ENCODE measurements around the gene CYP11A1. TPM values are rescaled to one million over a fixed set of nuclear protein-coding genes. Genes with fewer than 3 reads are reported as not detected.

Gene CYP11A1
- total RNA-seq, 6 donors from 2014 or later = 0.91 to 8.4 (median 1.1) TPM; not detected in 1

GRCh38 chr15:74410502-74410901 lies 43.1 kb upstream of the CYP11A1 start:
- Histone ChIP-seq H3K36me3 (peaks cover 0 to 26% (median 11%) of the 10 kb centered on the region in 4 donors), H3K27ac (no peak overlapping the region), H3K4me1 (no peaks in the 10 kb centered on the region), H3K27me3 (no peaks in the 10 kb centered on the region), H3K4me3 (no peak overlapping the region), H3K9me3 (no peaks in the 10 kb centered on the region)
- TF ChIP-seq POLR2A (IDR thresholded peaks at IDR 0.05) (no peak), EP300 (IDR thresholded peaks at IDR 0.05) (no peak), POLR2AphosphoS5 (IDR thresholded peaks at IDR 0.05) (no peak)
- TF ChIP-seq, protein P1, sequence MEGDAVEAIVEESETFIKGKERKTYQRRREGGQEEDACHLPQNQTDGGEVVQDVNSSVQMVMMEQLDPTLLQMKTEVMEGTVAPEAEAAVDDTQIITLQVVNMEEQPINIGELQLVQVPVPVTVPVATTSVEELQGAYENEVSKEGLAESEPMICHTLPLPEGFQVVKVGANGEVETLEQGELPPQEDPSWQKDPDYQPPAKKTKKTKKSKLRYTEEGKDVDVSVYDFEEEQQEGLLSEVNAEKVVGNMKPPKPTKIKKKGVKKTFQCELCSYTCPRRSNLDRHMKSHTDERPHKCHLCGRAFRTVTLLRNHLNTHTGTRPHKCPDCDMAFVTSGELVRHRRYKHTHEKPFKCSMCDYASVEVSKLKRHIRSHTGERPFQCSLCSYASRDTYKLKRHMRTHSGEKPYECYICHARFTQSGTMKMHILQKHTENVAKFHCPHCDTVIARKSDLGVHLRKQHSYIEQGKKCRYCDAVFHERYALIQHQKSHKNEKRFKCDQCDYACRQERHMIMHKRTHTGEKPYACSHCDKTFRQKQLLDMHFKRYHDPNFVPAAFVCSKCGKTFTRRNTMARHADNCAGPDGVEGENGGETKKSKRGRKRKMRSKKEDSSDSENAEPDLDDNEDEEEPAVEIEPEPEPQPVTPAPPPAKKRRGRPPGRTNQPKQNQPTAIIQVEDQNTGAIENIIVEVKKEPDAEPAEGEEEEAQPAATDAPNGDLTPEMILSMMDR (IDR thresholded peaks at IDR 0.05) = no peak
- DNase-seq = peak in 1 of 2 donors; percentile 63
- 92 to 94% methylated on average over 5 to 11 of the region's 18 CpGs for WGBS, 2 donors
- ATAC-seq (ENCODE audit: low FRiP score in 2 of 2) = no peak

GRCh38 chr15:74409225-74409624 lies 41.8 kb upstream of the CYP11A1 start:
- Histone ChIP-seq H3K4me1 (no peaks in the 10 kb centered on the region), H3K36me3 (peaks cover 0 to 22% (median 7%) of the 10 kb centered on the region in 4 donors), H3K27ac (no peak overlapping the region), H3K9me3 (no peaks in the 10 kb centered on the region), H3K4me3 (no peak overlapping the region), H3K27me3 (no peaks in the 10 kb centered on the region)
- TF ChIP-seq POLR2AphosphoS5 (IDR thresholded peaks at IDR 0.05) (no peak), POLR2A (IDR thresholded peaks at IDR 0.05) (no peak), EP300 (IDR thresholded peaks at IDR 0.05) (no peak)
- TF ChIP-seq, protein P1 (IDR thresholded peaks at IDR 0.05) = no peak
- DNase-seq = peak in 1 of 2 donors; percentile 55
- no peak for ATAC-seq (ENCODE audit: low FRiP score in 2 of 2)
- 87 to 91% methylated on average over 6 to 7 of the region's 7 CpGs for WGBS, 2 donors

GRCh38 chr15:74408815-74409214 lies 41.4 kb upstream of the CYP11A1 start:
- H3K9me3 ChIP-seq = no peaks in the 10 kb centered on the region
- H3K27me3 ChIP-seq = no peaks in the 10 kb centered on the region
- peaks cover 0 to 21% (median 7%) of the 10 kb centered on the region in 4 donors for H3K36me3 ChIP-seq
- 78 to 91% methylated on average over 7 of the region's 7 CpGs for WGBS, 2 donors
- ATAC-seq (ENCODE audit: low FRiP score in 2 of 2) (no peak), DNase-seq (no peak)
- TF ChIP-seq, protein P1 (IDR thresholded peaks at IDR 0.05) = no peak
- TF ChIP-seq POLR2AphosphoS5 (IDR thresholded peaks at IDR 0.05) (no peak), EP300 (IDR thresholded peaks at IDR 0.05) (no peak), POLR2A (IDR thresholded peaks at IDR 0.05) (no peak)
- no peak overlapping the region for H3K4me3 ChIP-seq
- peaks cover 0 to under 1% (median 0%) of the 10 kb centered on the region in 4 donors for H3K4me1 ChIP-seq
- no peak overlapping the region for H3K27ac ChIP-seq

DNA sequence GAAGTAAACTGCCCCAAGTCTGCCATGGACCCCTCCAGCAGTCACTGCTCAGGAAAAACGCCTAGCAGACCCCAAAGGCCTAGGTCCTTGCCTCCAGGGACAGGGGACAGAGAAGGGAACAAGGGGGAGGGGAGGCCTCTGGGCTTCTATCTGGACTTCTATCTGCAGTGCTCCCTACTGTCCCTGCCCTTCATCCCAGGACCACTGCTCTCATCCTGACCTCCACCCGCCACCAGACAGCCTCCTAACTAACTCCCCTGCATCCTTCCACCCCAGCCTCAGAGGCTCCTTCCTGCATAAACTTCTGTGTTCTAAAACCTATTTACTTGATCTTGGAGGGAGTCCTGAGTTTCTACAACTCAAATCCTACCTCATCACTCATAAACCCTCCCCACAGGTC lies 40.9 kb upstream of the CYP11A1 start:
- Histone ChIP-seq H3K4me3 (no peak overlapping the region), H3K9me3 (no peaks in the 10 kb centered on the region), H3K27ac (no peak overlapping the region), H3K27me3 (no peaks in the 10 kb centered on the region), H3K36me3 (peaks cover 0 to 19% (median 7%) of the 10 kb centered on the region in 4 donors), H3K4me1 (peaks cover 0 to 5% (median 2%) of the 10 kb centered on the region in 4 donors)
- 100% methylated on average over 2 of the region's 2 CpGs for whole genome bisulfite sequencing, 2 donors
- no peak for TF ChIP-seq POLR2AphosphoS5 (IDR thresholded peaks at IDR 0.05)
- no peak for TF ChIP-seq POLR2A (IDR thresholded peaks at IDR 0.05)
- TF ChIP-seq, protein P1 (IDR thresholded peaks at IDR 0.05) = no peak
- no peak for TF ChIP-seq EP300 (IDR thresholded peaks at IDR 0.05)
- ATAC-seq (ENCODE audit: low FRiP score in 2 of 2) (no peak), DNase-seq (no peak)

Measured in upper lobe of left lung (tissue), 6 donors.